Left renal pelvis (tissue), 4 donors: ENCODE results near the gene CTBP2. TPM values are rescaled to one million over a fixed set of nuclear protein-coding genes. Genes with fewer than 3 reads are reported as not detected.
"Not testable (repeated sequence)": the region's sequence is repeated elsewhere in the genome, so short reads cannot be mapped to it uniquely, and the experiment has no call there.

Experiments
- DNase-seq, 4 donors: peaks; one replicate each; pipeline ENCODE4 v3.0.0-alpha.2; 2013; ENCODE audit warnings: low read depth in 4 of 4, low spot score in 3 of 4
- polyA plus RNA-seq, 4 donors: library from polyadenylated mRNA; unstranded; fragments of 120-200 nt; gene quantifications; one replicate each; pipeline ENCODE4 v1.2.1, GENCODE V29; 2013; ENCODE audit not compliant: insufficient read length in 4 of 4

CTBP2 gene
- polyA plus RNA-seq, 4 donors, result 44.4 to 90.5 (median 87.6) TPM

DNA sequence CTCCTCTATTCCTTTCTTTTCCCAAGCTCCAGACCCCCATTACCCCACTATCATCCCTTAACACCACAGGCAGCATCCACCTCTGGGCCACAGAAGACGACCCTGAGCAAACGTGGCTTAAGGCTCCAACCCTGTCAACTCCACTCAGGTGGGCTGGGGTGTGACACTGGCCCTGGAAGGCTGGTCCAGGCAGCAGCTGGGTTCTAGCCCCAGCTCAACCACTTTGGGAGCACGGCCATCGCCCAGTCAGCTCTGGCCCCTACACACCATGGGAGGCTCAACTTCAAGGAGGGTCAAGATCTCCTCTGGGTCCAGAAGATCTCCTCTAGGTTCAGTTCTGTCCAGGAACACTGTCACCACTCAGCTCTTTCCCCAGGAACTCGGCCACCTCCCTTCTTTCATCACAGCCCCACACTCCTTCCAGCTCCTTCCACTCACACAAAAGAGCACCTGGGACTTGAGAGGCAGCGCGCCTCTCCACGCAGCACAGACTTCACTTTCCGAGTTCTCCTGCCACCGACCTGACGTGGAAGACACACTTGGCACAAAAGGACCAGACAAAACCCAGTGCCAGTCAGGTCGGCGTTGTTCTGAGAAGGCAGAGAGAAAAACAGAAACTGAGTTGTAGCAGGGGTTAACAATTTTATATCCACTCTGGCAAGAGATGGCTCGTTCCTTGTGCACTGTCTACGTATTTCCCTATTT is 84.1 kb downstream of the CTBP2 start:
- DNase-seq, result no peak

DNA sequence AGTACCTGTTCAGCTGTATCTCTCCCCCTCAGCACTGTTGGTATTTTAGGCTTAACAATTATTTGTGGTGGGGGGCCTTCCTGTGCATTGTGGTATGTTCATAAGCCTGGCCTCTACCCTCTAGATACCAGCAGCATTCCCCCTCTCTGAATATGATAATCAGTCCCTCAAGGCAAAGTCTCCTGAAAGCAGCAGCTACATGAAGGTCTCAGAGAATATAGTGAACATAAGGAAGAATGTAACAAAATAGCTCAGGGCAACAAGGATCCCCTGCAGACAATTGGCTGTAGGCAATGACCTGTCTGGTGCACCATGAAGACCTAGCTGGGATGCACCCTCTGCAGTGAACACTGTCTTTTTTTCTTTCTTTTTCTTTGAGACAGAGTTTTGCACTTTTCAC is 86.4 kb downstream of the CTBP2 start:
- no peak for DNase-seq

DNA sequence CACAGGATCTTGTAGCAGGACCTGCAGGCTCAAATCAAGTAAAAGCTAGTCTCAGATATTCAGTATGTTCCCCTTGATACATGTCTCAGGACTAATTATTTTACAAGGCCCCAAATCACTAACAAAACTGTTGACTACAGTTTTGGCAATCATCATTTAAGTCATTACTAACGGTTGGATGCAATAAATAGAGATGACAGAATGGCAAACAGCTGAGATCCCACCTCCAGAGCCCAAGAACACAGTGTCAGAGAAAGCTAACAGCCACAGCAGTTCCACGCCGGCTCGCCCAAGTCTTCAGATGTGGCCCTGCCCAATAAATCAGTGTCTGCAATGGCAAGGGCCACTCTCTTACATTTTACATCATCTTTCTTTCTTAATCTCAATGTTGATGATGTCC is 87.6 kb downstream of the CTBP2 start:
- no peak for DNase-seq

DNA sequence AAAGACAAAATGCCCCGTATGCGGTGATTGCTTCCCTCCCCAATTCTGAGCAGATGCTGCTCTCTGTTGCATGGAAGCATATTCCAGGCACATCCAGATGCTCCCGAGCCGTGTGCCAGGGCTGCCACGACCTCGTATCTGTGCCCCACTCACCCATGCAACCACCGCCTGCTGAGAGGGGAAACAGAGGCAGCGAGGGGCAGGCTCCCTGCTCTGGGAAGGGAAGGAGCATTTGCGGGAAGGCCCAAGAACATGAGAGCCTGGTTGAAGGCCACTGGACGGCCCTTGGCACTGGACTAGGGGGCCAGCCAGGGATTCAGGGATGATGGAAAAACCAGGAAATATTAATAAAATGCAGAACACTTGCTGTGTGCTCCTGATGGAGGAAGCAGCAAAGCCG is 89.4 kb downstream of the CTBP2 start:
- no peak for DNase-seq

DNA sequence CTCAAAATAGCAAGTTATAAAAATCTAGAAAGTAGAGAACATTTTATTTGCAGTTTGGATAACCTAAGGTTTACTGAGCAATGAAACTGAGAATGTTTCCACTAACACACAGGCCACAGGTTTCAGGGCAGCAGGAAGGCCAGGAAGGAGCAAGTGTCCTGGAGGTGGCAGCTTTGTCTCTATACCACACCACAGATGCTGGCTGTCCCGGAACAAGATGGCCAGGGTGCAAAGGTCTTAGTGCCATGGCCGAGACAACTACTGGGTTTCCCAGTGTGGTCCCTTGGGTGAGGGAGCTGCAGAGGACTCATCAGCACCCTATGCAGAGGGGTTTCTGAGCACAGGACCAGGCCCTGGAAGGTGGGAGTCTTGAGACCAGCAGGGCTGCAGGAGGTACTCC is 92.0 kb downstream of the CTBP2 start:
- no peak for DNase-seq

DNA sequence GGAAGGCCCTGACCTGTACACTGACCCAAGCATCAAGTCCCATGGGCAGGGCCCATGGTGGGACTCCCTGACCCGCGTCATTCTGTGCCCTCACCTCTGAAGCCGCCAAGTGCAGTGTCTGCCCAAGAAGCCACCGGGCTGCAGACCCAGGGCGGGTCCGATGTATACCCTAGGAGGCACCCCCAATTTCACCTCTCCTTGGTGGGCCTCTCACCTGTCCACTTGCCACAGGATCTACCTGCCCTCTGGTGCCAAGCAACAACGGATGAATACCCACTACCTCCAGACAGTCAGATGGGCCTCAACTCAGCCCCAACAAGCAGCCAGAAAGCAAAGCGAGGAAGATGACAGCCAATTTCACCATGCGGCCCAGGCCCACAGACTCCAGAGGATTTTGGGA is 92.6 kb downstream of the CTBP2 start:
- no peak for DNase-seq

DNA sequence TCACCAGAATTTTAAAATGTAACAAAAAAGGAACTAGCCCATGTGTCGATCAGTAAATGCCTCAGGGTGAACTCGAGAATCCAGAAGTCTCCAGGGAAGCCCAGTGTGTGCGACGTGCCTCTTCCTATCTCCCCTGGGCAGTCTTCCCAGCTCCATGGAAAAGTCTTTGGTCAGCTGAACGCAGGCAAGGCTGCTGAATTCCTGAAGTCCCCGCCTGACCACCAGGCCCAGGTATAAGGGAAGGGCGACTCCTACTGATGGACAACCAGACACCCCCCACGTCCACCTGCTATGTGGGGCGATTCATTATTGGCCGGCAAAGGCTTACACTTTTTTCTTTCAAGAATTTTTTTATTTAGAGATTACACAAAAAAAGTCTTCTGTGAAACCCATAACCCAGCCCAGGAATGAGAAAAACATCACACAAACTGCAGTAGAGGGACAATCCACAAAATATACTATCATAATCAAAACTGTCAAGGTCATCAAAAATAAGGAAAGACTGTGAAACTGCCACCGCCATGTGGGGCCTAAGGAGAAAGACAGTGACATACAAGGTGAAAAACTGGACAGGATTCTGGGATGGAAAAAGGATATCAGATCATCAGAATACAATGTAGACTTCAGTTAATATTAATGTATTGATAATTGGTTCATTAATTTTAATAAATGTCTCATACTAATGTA is 93.5 kb downstream of the CTBP2 start:
- DNase-seq, result no peak

DNA sequence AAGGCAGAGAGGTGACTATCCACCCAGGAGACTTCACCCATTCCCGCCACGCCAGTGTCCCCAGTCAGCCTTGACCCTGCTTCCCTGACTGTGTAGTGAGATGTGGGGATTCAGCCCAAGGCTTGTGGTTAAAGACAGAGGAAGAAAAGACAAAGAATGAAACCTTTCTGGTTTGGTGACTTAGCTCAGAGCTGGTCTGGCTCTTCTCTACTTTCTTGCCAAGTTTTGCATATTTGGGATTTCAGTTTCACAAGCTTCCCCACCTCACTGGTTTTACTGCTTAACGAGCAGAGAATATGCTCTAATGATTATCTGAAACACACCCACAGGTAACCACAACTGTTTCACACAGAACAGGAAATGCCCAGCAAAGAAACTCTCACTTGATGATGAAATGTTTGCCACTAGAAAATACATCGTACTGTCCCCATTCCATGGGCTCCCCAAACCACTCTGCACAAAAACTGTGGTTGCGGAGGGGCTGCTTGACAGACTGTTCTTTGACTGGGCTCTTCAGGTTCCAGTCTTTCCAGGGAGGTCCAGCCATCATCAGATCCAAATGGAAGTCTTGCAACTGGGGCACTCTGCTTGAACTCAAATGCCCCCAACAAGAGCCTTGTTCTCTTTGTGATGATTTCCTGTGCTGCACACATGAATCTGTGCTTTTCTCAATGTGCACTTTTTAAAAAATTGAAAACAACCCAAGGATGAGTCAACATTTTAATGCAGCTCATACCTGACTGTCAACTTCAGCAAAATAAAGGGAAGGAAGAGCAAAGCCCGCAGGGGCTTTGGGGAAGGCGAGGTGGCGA is 95.5 kb downstream of the CTBP2 start:
- DNase-seq, result no peak

DNA sequence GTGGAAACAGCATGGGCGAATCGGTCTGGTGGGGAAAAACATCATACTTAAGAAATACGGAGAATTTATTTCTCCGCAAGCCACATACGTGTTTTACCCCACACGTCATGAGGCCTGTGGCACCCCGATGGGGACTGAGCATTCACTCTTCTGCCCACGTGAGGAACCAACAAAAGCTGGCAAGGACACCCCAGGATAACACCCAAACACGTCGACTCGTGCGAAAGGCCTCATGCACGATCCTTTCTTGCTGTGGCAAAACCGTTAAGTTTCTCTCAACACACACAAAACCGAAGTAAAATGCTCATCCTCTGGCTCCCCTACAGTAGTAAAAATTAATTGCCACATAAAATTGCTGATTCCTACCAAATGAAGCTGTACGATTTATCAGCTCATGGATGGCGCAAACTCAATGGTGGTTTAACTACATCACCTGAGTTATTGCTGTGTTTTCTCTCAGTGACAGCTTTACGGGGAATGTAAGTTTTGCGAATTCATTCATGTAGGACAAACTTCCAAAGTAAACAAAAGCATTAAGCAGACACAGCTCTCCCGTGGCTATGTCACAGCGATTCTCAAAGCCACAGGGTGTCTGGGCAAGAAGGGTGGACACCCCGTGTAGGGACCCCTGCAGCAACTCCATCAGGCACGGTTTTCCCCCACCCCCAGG is 97.0 kb downstream of the CTBP2 start:
- DNase-seq, result no peak

DNA sequence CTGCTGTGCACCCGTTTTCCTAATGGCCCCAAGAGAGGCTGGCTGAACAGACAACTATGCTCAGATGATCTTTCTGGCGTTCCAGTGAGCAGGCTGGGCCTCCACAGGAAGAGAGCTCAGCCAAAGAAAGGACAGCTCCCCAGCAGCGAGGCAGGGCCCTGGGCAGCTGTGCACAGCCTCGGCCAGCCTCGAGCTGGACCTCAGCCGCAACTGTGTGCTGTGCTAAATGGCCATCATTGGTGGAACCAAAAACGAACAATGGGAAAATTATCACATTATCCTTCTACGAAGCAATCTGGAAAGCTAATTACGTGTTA is 97.5 kb downstream of the CTBP2 start:
- no peak for DNase-seq

DNA sequence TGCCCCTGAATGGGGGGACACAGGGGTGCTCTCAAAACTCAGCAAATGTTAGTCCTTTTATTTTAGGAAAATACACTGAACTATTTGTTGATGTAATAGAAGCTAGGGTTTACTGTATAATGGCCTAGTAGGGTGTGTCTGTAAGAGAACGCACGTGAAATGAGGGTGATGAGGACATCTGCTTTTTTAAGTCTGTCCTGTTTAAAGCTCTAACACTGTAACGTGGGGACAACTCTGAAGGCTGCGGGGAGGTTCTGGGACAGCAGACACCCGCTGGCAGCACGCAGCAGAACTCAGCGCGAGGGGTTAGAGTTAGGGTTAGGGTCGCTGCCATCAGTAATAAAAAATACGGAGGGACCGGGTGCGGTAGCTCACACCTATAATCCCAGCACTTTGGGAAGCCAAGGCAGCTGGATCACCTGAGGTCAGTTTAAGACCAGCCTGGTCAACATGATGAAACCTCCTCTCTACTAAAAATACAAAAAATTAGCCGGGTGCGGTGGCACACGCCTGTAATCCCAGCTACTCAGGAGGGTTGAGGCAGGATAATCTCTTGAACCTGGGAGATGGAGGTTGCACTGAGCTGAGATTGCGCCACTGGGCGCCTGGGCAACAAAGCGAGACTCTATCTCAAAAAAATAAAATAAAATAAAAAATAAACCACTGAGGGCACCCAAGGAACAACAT is 98.0 kb downstream of the CTBP2 start:
- DNase-seq, result no peak

DNA sequence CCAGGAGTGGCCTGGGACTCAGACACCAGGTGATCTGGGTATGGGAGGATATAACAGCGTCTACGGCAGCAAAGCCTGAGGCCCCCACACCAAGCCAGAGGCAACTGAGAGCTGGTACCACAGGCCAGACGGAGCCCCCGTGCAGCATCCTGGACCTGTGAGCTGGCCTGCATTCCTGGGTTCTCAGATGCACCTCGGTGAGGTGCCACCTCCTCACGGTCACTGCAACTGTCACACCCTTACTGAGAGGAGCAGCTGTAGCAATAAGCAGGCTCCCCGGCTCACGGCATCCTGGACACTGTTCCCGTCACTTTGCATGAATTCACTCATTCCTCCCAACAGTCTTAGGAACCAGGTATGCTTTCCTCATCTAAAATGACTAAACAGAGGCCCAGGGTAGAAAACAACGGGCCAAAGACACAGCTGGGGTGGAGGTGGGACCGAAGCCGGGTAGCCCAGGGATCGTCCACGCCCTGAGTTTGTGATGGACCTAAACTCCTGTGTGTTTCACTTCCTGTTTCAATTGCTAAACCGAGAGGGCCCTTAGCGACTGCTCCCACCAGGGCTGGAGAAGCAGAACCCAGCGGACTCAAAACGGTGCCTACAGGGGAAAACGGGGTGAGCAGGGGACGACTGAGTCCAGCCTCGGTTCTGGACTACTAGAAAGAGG is 98.7 kb downstream of the CTBP2 start:
- no peak for DNase-seq

DNA sequence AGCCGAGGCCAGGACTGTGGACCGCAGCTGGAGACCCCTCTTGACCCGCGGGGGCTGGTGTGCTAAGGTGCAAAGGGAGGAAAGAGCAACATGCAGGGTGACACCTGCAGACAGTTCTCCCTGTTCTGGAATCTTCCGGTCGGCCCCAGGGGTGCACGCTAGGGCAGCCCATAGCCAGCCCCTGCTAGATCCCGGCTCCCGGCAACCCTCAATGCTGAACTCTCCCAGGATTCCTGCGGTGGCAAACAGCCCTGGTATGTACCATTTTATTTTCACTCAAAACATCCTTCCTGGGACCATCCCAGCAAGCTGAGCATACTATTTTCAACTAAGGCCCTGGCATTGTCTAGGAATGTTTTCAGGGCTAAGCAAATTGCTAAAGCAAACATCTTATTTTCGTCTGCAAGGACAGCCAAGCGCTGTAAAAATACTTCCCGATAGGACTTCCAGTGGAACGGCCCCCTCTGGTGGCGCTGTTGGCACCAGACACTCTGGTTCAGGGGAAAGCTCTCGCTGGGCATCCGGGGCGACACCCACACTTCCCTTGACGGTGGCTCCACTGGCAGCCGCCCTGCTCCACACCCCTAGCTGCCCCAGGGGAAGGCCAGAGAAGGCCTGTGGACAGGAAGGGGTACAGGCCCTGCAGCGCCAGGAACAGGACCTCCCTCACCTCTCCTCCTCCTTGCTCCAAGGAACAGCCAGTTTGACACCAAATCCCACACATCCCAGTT is 99.4 kb downstream of the CTBP2 start:
- DNase-seq, result peak in 1 of 4 donors; percentile 70

DNA sequence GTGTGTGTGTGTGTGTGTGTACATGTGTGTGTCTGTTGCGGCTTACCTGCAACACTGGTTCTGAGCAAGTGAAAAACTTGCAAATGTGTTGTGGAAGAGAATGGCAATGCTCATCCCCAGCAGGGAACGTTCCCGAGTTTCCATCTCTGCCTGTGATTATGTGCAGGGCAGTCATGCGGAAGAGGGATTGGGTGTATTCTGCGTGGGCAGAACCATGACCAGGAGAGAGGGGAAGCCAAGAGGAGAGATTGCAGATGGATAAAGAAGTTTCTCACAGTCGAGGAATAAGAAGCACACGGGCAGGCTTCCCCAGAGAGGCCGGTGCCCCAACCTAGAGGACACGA is 99.9 kb downstream of the CTBP2 start:
- DNase-seq, result no peak

DNA sequence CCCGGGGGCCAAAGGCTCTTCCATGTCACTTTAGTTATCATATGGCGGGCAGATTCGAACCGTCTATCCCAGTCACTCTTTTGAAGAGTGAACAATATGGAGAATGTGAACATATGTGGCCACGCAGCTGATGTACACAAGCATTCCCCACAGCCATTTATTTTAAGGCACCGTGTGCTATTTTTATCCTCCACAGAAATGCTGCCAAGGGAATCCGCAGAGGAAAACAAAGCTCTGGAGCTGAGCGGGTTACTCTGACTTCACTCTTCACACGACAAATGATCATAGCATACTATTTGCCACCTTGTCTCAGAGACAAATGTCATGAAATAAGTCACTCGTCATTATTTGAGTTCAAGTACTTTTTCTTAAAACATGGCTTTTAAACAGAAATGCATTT is 100.3 kb downstream of the CTBP2 start:
- no peak for DNase-seq

DNA sequence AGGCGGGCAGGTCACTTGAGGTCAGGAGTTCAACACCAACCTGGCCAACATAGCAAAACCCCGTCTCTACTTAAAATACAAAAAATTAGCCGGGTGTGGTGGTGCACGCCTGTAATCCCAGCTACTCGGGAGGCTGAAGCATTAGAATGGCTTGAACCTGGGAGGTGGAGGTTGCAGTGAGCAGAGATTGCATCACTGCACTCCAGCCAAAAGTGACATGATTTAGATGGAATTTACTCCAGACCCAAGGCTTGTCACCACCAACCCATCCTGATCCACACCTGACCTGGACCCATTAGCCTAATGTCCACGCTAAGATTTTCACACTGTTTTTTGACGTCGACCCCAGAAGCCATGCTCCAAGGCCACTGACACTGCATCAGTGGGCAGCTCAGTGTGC is 101.0 kb downstream of the CTBP2 start:
- not testable (repeated sequence) for DNase-seq

DNA sequence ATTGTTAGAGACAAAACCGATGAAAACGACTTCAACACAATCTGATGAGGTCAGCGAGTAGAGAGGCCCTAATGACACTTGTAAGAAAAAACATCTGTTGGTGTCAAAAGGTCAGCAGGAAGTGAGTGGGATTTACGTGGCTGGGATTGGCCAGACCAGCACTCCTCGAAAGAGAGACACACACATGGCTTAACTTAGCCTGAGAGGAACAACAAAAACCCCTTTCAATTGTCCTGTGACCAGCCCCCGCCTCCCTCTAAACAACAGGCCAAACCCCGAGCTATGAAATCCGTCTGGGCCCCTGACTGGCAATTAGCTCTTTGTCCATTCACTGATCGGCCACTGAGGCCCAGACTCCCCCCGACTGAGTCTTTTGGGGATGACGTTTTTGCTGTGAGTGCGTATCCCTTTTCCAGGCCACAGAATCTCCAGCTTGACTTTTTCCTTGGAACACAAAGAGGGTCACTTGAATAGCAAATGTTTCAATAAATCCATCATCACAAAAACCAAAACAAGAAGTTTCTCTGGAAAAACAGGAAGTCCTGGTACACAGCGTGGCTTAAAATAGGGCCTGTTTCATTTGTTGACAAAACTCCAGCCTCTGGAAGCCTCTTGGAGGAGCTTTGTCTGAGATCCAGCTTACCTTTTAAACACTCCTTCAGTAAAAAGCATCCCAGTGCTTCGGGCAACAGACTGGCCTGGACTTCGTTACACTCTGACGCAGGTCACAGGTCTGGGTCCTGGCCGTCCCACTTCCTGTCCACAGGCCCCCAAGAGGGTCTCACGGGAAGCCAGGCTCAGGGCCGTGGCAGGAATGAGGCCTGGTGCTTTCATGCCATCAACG is 103.0 kb downstream of the CTBP2 start:
- peak in 3 of 4 donors; percentile 78 to 83 (median 81) for DNase-seq
